Measurements from ENCODE around the gene UBE2QL1.

The UBE2QL1 gene

GRCh38 chr5:6491919-6492290, 43.2 kb downstream of the UBE2QL1 start:
- TF ChIP-seq CTCF (IDR thresholded peaks at IDR 0.05; ENCODE audit: extremely low read depth, missing control alignments), result no peak
- no peak for DNase-seq (ENCODE audit: low spot score)

GRCh38 chr5:6492934-6493333, 44.3 kb downstream of the UBE2QL1 start:
- no peak for DNase-seq (ENCODE audit: low spot score)

GRCh38 chr5:6493681-6494454, 45.2 kb downstream of the UBE2QL1 start:
- no peak for DNase-seq (ENCODE audit: low spot score)
- no peak for TF ChIP-seq CTCF (IDR thresholded peaks at IDR 0.05; ENCODE audit: extremely low read depth, missing control alignments)

More at GRCh38 chr5:6492934-6493333, 44.3 kb downstream of the UBE2QL1 start:
- TF ChIP-seq CTCF (IDR thresholded peaks at IDR 0.05; ENCODE audit: extremely low read depth, missing control alignments), result no peak

- DNase-seq (ENCODE audit: low spot score), result no peak
- TF ChIP-seq CTCF (IDR thresholded peaks at IDR 0.05; ENCODE audit: extremely low read depth, missing control alignments), result no peak
These were observed 46.3 kb downstream of the UBE2QL1 start for GRCh38 chr5:6494939-6495338.

GRCh38 chr5:6495433-6496206, 47.0 kb downstream of the UBE2QL1 start:
- TF ChIP-seq CTCF (IDR thresholded peaks at IDR 0.05; ENCODE audit: extremely low read depth, missing control alignments), result no peak
- DNase-seq (ENCODE audit: low spot score), result no peak

GRCh38 chr5:6496207-6496584, 47.5 kb downstream of the UBE2QL1 start:
- DNase-seq (ENCODE audit: low spot score), result peak; percentile 61

More at GRCh38 chr5:6496207-6496584, 47.5 kb downstream of the UBE2QL1 start:
- TF ChIP-seq CTCF (IDR thresholded peaks at IDR 0.05; ENCODE audit: extremely low read depth, missing control alignments), result no peak

Data from GM20000 (cell line).